Peyer's patch (tissue), 4 donors: ENCODE data around the gene ALG9.

ENCODE experiments used
- CTCF ChIP-seq, 6 experiments: fragments of 450-650 bp in 4 of 6; fragments of 200-600 bp in 2 of 6; sonication (generic) in 1 of 6; IDR thresholded peaks; one replicate each; pipeline ENCODE4 v1.5.1; 2017 to 2019; ENCODE audit warnings: antibody characterized with exemption in 6 of 6, mild to moderate bottlenecking in 3 of 6, moderate library complexity in 1 of 6
- POLR2A ChIP-seq, 2 donors: fragments of 450-650 bp; IDR thresholded peaks; one replicate each; pipeline ENCODE4 v1.5.1; 2017; ENCODE audit warnings: antibody characterized with exemption in 2 of 2, mild to moderate bottlenecking in 2 of 2, moderate library complexity in 2 of 2

GRCh38 chr11:111879637-111879960 is 8.2 kb upstream of the ALG9 start:
- TF ChIP-seq CTCF (IDR thresholded peaks at IDR 0.05), result no peak
- TF ChIP-seq POLR2A (IDR thresholded peaks at IDR 0.05), result no peak
